GM18870 (cell line): ENCODE measurements around the gene PEX10.

Experiments used
- ATAC-seq: cut with Tn5 transposase; IDR thresholded peaks from one replicate; pipeline ENCODE4 v1.9.1; 2021; ENCODE audit warnings: moderate library complexity; ENCODE audit not compliant: unreplicated experiment

PEX10 gene

DNA sequence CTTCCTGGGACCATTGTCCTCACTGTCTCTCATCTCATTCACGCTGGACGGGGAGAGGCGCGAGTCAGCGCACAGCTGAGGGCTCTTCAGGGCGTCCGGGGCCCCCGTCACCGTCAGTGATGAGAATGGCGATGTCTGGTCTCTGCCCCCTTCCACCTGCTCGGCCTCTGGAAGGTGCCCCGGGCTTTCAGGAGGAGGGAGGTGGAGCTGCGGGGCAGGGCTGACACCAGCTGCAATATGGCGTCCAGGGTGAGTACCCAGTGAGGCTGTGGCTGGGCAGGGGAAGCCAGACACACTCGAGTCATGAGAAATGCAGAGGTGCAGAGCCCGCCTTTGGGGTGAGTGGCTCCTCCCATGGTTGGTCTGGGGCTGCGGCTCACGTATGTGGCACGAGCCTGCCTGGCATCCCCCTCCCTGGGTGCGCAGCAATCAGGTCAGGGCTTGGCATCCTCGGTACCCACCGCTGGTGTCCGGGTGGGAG is 36.1 kb downstream of the PEX10 start:
- no peak for ATAC-seq

DNA sequence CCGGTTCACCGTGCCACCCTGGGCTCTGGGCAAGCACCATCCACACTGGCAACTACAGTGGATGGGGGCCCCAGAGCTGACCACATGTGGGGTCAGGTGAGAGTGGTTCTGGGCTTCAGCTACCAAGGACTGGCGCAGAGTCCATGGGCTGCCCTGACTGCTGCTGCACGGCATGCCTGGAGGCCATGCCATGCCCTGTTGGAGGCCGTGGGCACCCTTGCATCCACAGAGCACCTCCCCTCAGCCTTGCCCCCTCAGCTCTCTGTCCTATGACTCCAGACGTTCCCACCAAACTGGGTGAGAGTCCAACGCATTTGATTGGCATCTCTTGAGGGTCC is 36.5 kb downstream of the PEX10 start:
- no peak for ATAC-seq

DNA sequence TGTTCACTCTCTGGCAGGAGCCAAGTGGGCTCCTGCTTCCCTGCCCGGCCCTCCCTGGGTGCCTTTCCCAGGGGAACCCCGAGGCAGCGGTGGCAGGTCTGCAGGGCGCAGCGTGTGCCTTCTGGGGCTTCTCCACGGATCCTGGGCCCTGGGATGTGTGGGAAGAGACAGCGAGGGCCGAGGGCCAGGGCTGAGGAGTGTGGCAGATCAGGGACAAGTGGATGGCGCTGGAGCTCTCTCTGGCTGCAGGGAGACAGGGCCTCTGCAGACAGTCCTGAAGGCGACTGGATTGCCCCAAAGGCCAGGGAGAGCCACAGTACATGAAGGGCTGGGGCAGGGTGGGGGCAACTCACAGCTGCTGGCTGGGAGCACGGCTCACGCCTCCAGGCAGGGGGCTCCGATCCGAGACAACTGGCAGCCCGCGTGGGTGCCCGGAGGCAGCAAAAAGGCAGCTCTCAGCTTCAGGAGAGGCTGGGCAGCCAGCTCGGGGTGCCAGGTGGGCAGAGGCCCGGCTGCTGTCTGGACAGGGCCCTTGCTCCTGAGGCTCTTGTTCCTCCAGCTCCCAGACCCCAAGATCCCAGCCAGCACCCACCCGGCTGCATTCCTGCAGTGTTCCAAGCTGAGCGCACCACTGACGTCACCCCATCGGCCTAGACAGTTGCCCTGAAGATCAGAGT is 37.0 kb downstream of the PEX10 start:
- no peak for ATAC-seq

GRCh38 chr1:2374252-2375155 is 37.9 kb downstream of the PEX10 start:
- no peak for ATAC-seq

- no peak for ATAC-seq
These were observed 38.7 kb downstream of the PEX10 start for GRCh38 chr1:2373551-2374251.

- no peak for ATAC-seq
These were observed 39.5 kb downstream of the PEX10 start for GRCh38 chr1:2372551-2373490.

- ATAC-seq, result no peak
These were observed 44.2 kb downstream of the PEX10 start for GRCh38 chr1:2368053-2368744.

DNA sequence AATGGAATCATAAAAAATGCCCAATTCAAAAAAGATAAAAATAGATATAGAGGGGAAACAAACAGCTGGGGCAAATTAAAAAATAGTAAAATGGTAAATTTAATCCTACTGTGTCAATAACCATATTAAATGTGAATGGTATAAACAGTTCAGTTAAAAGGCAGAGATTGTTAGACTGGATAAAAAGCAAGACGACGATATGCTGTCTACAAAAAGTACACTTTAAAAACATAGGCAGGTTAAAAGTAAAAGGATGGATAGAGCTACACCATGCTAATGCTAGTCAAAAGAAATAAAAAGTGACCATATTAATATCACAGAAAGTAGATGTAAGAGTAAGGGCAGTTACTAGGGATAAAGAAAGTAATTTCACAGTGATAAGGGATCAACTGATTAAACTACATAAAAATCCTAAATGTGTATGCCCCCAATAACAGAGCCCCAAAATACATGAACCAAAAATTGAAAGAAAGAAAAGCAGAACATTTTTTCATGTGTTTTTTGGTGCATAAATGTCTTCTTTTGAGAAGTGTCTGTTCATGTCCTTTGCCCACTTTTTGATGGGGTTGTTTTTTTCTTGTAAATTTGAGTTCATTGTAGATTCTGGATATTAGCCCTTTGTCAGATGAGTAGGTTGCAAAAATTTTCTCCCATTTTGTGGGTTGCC is 48.4 kb downstream of the PEX10 start:
- ATAC-seq, result no peak

GRCh38 chr1:2360588-2361364 is 51.6 kb downstream of the PEX10 start:
- ATAC-seq, result no peak

GRCh38 chr1:2358651-2359640 is 53.4 kb downstream of the PEX10 start:
- ATAC-seq, result no peak

GRCh38 chr1:2358072-2358471 is 54.3 kb downstream of the PEX10 start:
- ATAC-seq, result no peak

- ATAC-seq, result no peak
These were observed 55.2 kb downstream of the PEX10 start for GRCh38 chr1:2356911-2357845.

DNA sequence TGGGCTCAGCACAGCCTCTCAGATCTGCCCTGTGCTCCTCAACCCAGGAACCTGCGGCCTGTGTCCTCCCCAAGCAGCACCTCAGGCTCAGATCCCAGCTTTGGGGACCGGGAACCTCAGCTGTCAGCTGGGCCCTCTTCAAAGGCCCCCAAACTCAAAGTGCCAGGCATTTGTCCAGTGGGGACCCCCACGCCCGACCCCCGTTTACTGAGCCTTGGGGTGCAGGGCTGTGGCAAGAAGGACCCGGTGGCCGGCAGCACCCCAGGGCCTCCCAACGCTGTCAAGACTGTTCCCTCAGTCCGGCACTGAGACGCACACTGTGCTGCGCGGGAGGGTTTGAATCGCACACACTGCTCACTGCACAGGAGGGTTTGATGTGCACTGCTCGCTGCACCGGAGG is 56.0 kb downstream of the PEX10 start:
- ATAC-seq, result no peak

DNA sequence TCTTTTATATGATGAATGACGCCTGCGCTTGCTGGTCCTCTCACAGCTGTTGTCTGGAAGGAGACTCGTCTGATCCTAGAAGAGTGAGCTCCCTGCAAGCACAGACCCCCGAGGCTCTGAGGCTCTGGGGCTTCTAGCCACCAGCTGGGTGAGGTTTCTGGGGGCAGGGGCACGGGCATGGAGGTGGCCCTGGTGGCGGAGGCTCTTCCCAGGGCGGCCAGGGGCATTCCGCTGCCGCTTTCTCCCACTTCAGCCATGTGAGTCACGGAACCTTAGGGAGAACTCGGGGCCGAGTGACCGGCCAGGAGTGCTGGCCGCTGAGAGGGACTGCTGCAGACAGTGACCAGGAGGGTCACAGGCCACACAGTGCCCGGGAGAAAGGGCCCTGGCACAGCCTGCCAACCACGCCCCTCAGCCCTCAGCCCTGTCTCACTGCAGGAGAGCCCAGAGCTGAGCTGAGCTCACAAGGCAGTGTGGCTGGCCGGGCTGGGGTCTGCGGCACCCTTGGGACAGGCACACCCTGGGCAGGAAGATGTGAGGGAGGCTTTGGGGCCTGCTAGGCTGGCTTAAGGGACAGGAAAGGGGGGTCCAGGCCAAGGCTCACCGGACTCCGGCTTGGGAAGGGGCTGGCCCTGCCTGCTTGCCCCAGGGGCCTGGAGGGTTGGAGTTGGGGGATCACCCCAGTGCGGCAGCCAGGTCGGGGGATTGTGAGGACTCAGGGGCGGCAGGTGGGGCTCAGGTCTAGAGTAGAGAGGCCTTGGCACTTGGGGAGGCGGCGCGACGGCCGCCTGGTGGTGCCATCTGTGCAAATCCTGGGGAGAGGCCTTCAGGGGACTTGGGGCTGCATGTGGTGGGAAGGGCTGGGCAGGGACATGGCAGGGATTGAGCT is 56.7 kb downstream of the PEX10 start:
- no peak for ATAC-seq
